GM10847 (cell line): ENCODE results near the gene DUSP7.

Source experiments
- POLR2A ChIP-seq: IDR thresholded peaks from 2 replicates; pipeline ENCODE4 v1.6.1; 2011; ENCODE audit not compliant: insufficient read length; ENCODE audit errors: extremely low read depth

Gene DUSP7

GRCh38 chr3:52077925-52078324, 21.6 kb upstream of the DUSP7 start:
- TF ChIP-seq POLR2A: no peak

GRCh38 chr3:52076896-52077780, 20.8 kb upstream of the DUSP7 start:
- TF ChIP-seq POLR2A: no peak

GRCh38 chr3:52073490-52073889, 17.1 kb upstream of the DUSP7 start:
- TF ChIP-seq POLR2A: no peak

GRCh38 chr3:52072471-52072870, 16.1 kb upstream of the DUSP7 start:
- TF ChIP-seq POLR2A: no peak

- no peak for TF ChIP-seq POLR2A
Measured at GRCh38 chr3:52072020-52072419, 15.6 kb upstream of the DUSP7 start.

- no peak for TF ChIP-seq POLR2A
Measured at GRCh38 chr3:52070724-52071621, 14.6 kb upstream of the DUSP7 start.

- no peak for TF ChIP-seq POLR2A
Measured at GRCh38 chr3:52069855-52070254, 13.5 kb upstream of the DUSP7 start.

GRCh38 chr3:52069135-52069534, 12.8 kb upstream of the DUSP7 start:
- TF ChIP-seq POLR2A: no peak

GRCh38 chr3:52068730-52069129, 12.4 kb upstream of the DUSP7 start:
- no peak for TF ChIP-seq POLR2A

GRCh38 chr3:52068055-52068571, 11.7 kb upstream of the DUSP7 start:
- TF ChIP-seq POLR2A: no peak

GRCh38 chr3:52067526-52067925, 11.2 kb upstream of the DUSP7 start:
- no peak for TF ChIP-seq POLR2A

- TF ChIP-seq POLR2A: no peak
Measured at GRCh38 chr3:52067046-52067445, 10.7 kb upstream of the DUSP7 start.

- TF ChIP-seq POLR2A: no peak
Measured at GRCh38 chr3:52065264-52065756, 8.9 kb upstream of the DUSP7 start.

- TF ChIP-seq POLR2A: no peak
Measured at GRCh38 chr3:52064561-52064960, 8.2 kb upstream of the DUSP7 start.

- TF ChIP-seq POLR2A: no peak
Measured at GRCh38 chr3:52063026-52063723, 6.8 kb upstream of the DUSP7 start.

- TF ChIP-seq POLR2A: no peak
Measured at GRCh38 chr3:52062505-52062904, 6.1 kb upstream of the DUSP7 start.
